GM12865 (cell line): ENCODE data around the gene CRLF3.
A peak's percentile ranks its signal among the peaks of the same experiment; 100 is the strongest.

Experiments used
- DNase-seq: peaks from one replicate; pipeline ENCODE4 v3.0.0; 2010; ENCODE audit warnings: low read depth
- H3K4me3 ChIP-seq: 2 replicates; pipeline ENCODE4 v1.5.1; 2011; ENCODE audit warnings: mild to moderate bottlenecking, low read depth, low read length, control low read depth
- CTCF ChIP-seq: IDR thresholded peaks from 2 replicates; pipeline ENCODE4 v1.5.1; 2011; ENCODE audit warnings: low read length, control low read depth, low read depth, inconsistent platforms; ENCODE audit not compliant: insufficient read depth; ENCODE audit errors: missing control alignments

CRLF3 gene

GRCh38 chr17:30812218-30813177 is 12.0 kb downstream of the CRLF3 start:
- H3K4me3 ChIP-seq = no peak overlapping the region
- DNase-seq = no peak
- no peak for TF ChIP-seq CTCF

GRCh38 chr17:30809867-30810266 is 14.6 kb downstream of the CRLF3 start:
- no peak for TF ChIP-seq CTCF
- DNase-seq = no peak
- H3K4me3 ChIP-seq = no peak overlapping the region

GRCh38 chr17:30808785-30809286 is 15.7 kb downstream of the CRLF3 start:
- DNase-seq = peak; percentile 90
- TF ChIP-seq CTCF = no peak
- peak overlapping the region; percentile 52 for H3K4me3 ChIP-seq

- DNase-seq = no peak
- no peak overlapping the region for H3K4me3 ChIP-seq
- no peak for TF ChIP-seq CTCF
Measured at GRCh38 chr17:30807896-30808295, 16.6 kb downstream of the CRLF3 start.

- TF ChIP-seq CTCF = peak; percentile 8
- no peak overlapping the region for H3K4me3 ChIP-seq
- no peak for DNase-seq
Measured at GRCh38 chr17:30805944-30806456, 18.5 kb downstream of the CRLF3 start.

GRCh38 chr17:30801671-30802070 is 22.8 kb downstream of the CRLF3 start:
- no peak for DNase-seq
- no peak for TF ChIP-seq CTCF

More at GRCh38 chr17:30801671-30802070, 22.8 kb downstream of the CRLF3 start:
- H3K4me3 ChIP-seq = no peak overlapping the region
